22Rv1 (cell line): ENCODE data around the gene URAD.

Experiments used
- H3K27ac ChIP-seq: fragments of 450-650 bp; 2 replicates; pipeline ENCODE4 v1.5.1; 2017
- ZFX ChIP-seq: fragments of 450-650 bp; IDR thresholded peaks from 2 replicates; pipeline ENCODE4 v1.6.1; 2017; ENCODE audit warnings: antibody characterized with exemption, borderline replicate concordance
- TF ChIP-seq, protein P1 (sequence below): fragments of 450-650 bp; IDR thresholded peaks from 2 replicates; pipeline ENCODE4 v1.5.1; 2017; ENCODE audit warnings: mild to moderate bottlenecking

Gene URAD

DNA sequence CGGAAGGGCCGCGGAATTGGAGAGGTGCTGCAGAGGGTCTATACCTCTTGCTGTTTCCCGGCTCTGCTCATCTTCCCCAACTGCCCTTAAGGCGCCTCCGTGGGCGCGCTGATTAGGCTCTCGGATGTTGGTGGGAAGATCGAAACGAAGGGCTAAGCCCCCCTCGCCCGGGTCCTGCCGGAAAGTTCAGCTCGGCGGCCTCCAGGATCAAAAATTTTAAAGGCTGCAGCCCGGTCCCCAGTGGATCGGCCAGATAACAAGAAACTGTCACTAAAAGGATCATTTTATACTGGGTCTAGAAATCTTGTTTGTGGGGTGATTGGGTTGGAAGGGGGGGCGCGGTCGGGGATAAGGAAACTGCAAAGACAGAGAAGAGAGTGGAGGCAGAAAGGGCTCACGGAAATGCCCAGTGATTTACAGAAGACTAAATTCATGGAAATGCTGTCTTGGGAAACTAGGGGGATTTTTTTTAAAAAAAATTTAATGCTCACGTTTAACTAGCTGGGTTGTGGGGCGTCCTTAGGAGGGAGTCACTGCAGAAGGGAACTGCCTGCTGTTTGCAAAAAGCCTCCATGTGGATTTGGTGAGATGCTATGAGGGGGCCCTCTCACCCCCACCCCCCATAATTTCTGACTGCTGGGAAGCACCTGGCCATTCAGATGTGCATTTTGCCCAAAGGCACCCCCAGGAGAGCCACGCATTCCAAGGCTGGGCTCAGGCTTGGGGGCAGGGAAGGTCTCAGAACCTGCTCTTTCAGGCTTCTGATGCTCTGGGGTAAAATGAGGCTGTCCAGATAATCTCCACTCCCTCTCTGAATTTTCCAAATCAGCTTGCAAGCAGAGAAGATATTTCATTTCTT lies 27.0 kb downstream of the URAD start:
- no peak overlapping the region for H3K27ac ChIP-seq

DNA sequence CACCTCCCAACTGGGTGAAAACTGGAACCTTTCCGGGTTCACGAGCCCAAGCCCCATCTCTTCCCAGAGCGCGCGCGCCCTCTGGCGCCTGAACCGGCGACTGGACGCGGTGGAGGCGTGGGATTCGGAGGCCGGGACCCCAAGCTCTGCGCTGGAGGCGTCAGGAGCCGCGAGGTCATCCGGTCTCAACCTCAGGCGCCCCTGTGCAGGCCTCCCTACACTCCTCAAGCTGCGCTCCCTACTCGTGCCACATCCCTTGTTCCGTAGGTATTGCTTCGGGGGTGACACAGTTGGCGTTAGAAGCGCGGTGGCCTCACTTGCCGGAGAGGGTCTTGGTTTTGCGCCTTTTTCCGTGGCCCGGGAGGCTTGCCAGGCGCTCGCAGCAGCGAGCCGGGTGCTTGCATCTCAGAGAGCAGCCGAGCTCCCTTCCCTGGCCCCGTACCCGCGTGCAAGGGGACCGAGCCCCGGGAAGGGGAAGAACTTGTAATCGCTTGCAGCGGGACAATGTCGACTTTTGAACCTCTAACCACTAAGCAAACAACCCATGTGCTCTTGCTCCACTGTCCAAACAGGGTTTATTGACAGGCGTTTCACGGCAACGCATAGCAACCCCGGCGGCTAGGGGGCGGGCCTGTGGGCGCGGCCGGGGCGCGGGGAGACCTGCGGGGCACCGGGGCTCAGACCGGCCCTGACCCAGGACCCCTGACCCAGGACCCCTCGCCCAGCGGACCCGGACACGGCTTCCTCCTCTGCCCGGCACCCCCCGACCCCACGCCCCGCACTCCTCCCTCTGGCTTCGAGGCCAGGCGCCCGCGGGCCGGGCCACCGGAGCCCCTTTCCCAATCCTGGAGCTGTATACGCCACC lies 27.9 kb downstream of the URAD start:
- H3K27ac ChIP-seq: no peak overlapping the region
- TF ChIP-seq ZFX: no peak
- TF ChIP-seq, protein P1, sequence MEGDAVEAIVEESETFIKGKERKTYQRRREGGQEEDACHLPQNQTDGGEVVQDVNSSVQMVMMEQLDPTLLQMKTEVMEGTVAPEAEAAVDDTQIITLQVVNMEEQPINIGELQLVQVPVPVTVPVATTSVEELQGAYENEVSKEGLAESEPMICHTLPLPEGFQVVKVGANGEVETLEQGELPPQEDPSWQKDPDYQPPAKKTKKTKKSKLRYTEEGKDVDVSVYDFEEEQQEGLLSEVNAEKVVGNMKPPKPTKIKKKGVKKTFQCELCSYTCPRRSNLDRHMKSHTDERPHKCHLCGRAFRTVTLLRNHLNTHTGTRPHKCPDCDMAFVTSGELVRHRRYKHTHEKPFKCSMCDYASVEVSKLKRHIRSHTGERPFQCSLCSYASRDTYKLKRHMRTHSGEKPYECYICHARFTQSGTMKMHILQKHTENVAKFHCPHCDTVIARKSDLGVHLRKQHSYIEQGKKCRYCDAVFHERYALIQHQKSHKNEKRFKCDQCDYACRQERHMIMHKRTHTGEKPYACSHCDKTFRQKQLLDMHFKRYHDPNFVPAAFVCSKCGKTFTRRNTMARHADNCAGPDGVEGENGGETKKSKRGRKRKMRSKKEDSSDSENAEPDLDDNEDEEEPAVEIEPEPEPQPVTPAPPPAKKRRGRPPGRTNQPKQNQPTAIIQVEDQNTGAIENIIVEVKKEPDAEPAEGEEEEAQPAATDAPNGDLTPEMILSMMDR: peak; percentile 80

More for the DNA sequence above, 27.0 kb downstream of the URAD start:
- TF ChIP-seq, protein P1: no peak
- no peak for TF ChIP-seq ZFX

DNA sequence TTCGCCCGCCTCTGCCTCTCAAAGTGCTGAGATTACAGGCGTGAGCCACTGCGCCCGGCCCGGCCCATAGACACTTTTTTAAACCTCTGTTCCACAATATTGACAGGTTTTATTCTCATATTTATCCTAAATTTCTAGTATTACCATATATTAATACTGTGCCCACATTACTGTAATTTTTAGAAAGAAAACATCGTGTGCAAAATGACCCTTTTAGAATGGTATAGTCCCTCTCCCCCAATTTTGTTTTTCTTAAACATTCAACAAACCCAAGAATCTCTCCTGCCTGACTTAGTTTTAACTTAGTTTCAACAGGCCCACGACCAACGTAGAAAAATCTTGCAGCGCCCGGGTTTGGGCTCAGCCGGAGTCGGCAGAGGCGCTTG lies 28.5 kb downstream of the URAD start:
- no peak overlapping the region for H3K27ac ChIP-seq
- no peak for TF ChIP-seq ZFX
- TF ChIP-seq, protein P1: no peak

DNA sequence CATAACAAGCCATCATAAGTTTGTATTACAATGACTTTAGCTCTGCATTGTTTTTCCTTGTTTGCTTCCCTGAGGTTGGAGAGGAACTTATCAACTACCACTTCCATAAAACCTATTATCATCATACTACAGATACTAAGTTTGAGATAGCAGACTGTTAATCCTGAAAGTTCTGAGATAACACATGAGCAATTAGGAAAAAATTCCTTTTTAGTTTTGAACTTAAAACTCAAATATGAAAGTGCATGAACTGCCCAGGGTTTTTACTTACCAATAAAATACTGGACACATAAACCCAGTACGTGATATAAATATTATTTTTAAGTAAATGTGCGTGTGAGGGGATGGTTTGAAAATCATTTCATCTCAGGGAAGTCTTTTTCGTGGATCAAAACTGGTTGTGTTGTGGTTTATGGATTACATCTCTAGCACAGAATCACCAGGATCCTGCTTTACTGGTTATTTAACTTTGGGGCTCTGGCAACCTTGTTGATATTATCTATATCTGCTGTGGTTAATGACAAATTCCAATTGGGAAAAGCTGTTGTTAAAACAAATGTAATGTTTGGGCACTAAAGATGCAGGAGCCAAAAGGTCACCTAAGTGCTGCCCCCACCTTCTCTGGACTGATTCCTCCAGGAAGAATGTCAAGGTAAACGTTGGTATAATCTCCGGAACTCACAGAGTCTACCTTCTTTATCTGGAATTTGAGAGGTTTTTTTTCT lies 31.8 kb downstream of the URAD start:
- no peak for TF ChIP-seq ZFX
- TF ChIP-seq, protein P1: no peak
- H3K27ac ChIP-seq: no peak overlapping the region

DNA sequence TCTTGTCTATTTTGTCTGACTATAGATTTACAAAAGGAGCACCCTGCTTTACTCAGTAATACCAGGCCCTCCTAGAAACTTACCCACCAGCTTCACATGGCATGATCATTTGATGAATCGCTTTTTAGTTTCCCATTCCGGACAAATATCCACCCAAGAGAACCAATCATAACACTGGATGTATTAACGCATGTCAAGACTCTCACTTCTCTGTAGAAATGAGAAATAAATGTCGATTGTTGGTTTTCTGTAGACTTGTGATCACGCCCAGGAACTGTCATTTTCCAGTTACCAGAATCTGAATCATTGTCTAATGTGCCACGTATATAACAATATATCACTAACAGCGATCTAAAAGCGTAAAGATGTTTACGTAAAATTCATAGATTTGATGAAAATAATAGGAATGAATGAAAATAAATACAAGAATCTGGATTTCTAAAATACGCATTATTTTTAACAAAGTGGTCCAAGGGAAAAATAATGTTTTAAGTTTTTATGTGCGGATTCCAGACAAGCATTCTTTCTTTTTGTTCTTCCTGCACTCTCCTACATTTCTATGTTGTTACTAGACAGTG lies 33.4 kb downstream of the URAD start:
- TF ChIP-seq ZFX: no peak
- TF ChIP-seq, protein P1: no peak
- no peak overlapping the region for H3K27ac ChIP-seq

DNA sequence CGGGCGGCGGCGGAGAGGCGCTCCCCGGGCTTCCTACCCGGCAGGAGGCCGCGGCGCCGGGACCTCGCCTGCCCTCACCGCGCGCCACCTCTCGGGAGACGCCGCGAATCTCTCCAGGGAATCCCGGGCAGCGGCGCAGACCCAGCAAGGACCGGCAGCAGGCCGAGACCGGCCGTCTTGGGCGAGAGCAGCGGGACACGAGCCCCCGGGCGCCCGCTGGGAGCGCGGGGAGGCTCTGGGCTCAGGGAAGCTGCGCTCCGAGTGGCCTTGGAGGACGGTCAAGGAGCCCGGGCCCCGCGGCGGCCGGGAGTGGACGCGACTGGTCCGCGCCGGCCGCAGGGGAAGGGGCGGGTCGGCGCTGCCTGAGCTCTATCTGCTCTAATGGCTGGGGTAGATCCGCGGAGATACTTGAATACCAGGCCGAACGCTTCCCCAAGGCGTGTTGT lies 34.1 kb downstream of the URAD start:
- TF ChIP-seq, protein P1: no peak
- no peak for TF ChIP-seq ZFX
- no peak overlapping the region for H3K27ac ChIP-seq
